B cell (primary cell): ENCODE results near the gene NMNAT2.

ENCODE experiments used
- EZH2 ChIP-seq: IDR thresholded peaks from 2 replicates; pipeline ENCODE4 v1.6.1; 2012; ENCODE audit warnings: borderline replicate concordance, low read depth, mild to moderate bottlenecking, moderate library complexity, low read length; ENCODE audit not compliant: insufficient read depth, poor library complexity, severe bottlenecking
- TF ChIP-seq, protein P1 (sequence below): fragments of 200-600 bp; IDR thresholded peaks from one replicate; pipeline ENCODE4 v1.8.0; 2022; ENCODE audit warnings: antibody characterized with exemption, mild to moderate bottlenecking

DNA sequence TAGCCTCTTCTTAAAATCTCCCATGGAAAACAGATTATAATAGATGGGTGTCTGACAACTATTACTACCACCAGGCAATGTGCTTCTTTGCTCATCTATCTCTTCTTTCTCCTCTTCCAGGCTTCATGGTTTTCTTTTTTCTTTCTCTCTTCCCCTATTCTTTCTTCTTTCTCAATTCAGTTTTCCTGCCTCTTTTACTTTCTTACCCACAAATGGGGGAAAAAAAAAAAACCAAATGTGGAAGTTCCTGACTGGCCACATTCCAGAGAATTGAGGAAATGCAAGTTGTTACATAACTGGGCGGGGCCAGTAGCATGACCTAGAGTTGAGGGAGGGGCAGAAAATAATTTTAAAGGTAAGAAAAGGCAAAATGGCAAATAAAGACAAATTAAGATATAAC, 43.2 kb upstream of the NMNAT2 start:
- TF ChIP-seq, protein P1, sequence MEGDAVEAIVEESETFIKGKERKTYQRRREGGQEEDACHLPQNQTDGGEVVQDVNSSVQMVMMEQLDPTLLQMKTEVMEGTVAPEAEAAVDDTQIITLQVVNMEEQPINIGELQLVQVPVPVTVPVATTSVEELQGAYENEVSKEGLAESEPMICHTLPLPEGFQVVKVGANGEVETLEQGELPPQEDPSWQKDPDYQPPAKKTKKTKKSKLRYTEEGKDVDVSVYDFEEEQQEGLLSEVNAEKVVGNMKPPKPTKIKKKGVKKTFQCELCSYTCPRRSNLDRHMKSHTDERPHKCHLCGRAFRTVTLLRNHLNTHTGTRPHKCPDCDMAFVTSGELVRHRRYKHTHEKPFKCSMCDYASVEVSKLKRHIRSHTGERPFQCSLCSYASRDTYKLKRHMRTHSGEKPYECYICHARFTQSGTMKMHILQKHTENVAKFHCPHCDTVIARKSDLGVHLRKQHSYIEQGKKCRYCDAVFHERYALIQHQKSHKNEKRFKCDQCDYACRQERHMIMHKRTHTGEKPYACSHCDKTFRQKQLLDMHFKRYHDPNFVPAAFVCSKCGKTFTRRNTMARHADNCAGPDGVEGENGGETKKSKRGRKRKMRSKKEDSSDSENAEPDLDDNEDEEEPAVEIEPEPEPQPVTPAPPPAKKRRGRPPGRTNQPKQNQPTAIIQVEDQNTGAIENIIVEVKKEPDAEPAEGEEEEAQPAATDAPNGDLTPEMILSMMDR = no peak
- TF ChIP-seq EZH2 = no peak
